ENCODE measurements around the gene IBTK. TPM values are rescaled to one million over a fixed set of nuclear protein-coding genes. Genes with fewer than 3 reads are reported as not detected.
A peak's percentile ranks its signal among the peaks of the same experiment; 100 is the strongest.
"Not testable (repeated sequence)": the region's sequence is repeated elsewhere in the genome, so short reads cannot be mapped to it uniquely, and the experiment has no call there.

Gene IBTK
- total RNA-seq, 1 donor from 2014 or later = 32.3 TPM

DNA sequence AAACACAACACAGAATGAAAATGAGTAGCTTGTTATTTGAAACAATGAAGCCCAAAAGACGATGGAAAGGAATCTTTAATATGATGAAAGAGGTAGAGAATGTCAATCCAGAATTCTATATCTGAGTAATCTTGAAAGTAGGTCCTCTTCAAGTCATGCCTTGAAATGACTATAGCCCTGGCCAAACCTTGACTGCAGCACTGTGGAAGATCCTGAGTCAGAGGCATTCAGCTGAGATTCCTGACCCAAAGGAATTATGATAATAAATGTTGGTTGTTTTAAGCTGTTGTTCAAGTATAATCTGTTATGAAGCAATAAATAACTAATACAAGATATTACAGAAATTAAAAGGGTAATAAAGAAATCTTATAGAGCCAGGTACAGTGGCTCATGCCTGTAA lies 64.8 kb downstream of the IBTK start:
- peak in 1 of 2 donors; percentile 15 for DNase-seq (ENCODE audit: low read depth in 2 of 2)

DNA sequence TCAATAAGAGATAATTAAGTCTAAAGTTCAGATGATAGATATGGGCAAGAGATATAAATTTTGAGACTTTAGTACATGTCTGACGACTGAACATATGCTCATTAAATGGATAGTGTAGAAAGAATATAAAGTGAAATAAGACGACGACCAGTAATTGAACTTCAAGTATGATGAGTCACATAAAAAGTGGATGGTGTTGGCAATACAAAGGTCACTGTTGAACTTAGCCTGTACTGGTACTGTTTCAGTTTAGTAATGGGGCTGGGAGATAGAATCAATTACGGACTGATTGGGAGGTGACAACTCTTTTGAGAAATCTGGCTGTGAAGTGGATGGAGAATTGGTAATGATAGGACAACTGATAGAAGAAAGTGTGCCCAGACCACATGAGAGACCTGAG lies 68.1 kb downstream of the IBTK start:
- no peak for DNase-seq (ENCODE audit: low read depth in 2 of 2)

DNA sequence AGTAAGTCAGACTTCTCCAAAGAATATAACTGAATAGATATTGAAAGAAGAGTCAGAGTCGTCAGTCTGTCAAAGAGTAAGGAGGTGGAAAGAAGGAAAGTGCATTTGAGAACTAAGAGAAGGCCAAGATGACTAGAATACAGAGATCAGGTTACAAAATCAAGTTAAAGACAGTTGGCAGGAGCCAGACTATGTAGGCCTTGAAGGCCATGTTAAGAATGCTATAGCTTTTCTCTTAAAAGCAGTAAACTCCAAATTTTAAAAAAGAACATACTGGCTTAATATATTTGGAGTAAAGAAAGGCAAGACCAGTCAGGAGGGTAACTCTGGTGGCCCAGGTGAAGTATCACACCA lies 68.8 kb downstream of the IBTK start:
- no peak for DNase-seq (ENCODE audit: low read depth in 2 of 2)

DNA sequence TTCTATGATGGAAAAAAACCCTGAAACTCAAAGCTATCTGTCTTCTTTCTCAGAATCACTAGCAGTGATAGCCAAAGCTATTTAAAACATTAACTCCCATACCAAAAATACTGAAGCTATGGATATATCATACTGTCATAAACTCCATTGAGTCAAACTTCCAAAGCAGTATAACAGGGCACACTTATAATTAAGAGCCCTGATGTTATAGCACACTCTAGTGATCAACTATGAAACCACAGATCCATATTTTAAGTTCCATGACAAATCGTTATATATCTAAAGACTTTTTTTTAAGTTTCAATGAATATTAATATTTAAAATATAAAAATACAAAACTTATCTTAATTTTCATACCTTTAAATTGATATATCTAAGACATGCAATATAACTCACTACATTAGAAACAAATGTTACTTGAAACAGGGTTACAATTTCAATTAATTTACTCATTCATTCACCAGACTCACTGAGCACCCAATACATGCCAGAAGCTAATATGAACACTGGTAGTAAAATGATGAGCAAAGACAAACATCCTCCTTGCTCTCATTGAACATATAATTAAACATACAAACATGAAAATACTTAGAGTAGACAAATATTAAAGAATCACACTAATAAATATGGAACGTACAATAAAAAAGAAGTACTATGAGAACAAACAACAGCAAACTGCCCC lies 69.3 kb downstream of the IBTK start:
- DNase-seq (ENCODE audit: low read depth in 2 of 2) = peak; percentile 48 to 71

DNA sequence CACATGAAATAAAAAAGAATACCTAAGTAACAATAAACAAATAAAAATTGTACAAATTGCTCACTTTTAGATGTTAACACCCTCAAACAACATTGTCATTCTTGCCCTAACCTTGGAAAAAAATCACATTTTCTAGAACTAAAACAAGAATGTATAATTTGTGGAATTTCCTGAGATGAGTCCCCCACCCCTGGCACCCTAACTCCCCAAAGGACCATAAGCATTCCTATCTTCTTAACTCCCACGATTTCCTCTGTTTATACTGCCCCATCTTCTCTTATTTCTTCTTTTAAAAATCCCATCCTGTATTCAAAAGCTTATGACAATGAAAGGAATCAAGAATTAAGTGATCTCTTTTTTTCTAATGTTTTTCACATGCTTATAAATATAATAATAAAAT lies 70.9 kb downstream of the IBTK start:
- DNase-seq (ENCODE audit: low read depth in 2 of 2) = no peak

DNA sequence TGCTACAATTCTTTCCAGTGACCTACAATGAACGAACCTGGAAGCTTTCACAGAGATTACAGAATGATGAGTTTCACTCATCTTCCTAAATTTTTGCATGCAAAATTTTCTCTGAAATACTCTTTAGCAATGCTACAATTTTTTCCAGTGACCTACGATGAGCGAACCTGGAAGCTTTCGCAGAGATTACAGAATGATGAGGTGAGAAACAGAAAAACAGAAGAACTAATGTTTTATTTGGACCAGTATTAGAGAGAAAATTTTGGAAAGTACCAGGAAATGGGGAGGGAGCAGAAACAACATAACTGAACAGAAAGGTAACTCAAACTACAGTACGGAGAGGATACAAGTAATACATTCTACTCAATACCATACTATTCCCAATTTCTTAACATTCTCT lies 75.0 kb downstream of the IBTK start:
- DNase-seq (ENCODE audit: low read depth in 2 of 2) = no peak

DNA sequence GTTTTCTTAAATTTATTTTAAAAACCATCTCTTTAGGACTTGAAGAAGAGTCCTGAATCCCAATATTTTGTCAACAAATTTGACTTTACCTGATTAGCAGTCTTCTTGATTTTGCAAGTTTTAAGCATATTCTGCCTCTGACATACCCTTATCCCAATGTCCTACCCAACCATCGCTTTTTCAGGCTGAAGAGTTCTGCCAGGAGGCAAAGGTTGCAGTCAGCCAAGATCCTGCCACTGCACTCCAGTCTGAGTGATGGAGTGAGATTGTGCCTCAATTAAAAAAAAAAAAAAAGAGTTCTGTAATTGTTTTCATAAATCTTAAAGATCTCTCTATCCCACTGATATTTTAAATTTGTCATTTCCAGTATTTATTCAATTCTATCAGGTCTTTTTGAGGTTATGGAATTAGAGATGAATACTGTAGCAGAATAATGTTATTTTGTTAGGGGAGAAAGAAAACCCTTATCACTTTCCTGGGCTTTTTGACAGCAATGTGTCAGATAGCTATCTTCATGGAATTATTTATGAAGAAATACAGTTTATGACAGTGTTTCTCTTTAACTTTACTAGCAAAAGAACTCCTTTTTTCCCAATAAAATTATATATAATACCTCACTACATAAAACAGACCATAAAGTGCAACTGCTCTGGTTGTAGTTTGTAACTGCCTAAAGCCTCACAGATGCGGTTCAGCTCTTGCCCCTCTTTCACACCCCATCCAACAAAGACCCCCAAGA lies 78.2 kb downstream of the IBTK start:
- no peak for DNase-seq (ENCODE audit: low read depth in 2 of 2)

DNA sequence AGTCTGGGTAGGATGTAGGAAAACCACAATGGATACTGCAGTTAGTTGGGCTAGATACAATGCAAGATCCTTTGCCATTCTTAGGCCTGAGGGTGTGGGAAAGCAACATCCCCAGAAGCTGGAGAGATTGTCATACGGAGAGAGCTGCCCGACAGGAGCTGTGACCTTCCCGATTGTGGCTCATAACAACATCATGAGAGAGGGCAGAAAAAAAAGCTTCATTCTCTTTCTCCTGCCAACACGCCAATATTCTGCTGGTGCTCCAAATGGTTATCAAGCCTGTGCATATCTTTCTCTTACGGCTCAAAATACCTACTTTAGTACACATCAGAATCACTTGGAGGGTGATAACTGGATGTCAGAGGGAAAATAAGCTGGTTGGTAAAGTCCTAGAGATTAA lies 81.1 kb downstream of the IBTK start:
- no peak for DNase-seq (ENCODE audit: low read depth in 2 of 2)

DNA sequence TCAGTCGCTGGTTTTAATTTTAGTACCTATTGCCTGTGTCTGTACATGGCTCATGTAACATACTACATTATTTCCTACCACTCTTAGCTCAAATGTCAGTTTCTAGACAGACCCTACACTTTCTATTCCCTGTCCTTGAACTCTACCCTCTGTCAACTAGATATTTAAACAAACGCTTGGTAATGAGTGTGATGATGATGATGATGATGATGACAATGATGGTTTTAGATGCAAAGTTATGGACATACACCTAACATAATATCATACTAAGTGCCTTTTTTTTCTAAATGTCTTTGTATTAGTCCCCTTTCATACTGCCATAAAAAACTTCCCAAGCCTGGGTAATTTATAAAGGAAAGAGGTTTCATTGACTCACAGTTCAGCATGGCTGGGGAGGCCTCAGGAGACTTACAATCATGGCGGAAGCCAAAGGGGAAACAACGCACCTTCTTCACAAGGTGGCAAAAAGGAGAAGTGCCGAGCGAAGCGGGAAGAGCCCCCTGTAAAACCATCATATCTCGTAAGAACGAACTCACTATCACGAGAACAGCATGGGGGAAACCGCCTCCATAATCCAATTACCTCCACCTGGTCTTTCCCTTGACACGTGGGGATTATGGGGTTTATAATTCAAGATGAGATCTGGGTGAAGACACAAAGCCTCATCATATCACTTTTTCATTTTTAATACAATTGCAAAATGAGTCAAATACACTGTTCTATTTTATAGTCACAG lies 87.1 kb downstream of the IBTK start:
- no peak for DNase-seq (ENCODE audit: low read depth in 2 of 2)

DNA sequence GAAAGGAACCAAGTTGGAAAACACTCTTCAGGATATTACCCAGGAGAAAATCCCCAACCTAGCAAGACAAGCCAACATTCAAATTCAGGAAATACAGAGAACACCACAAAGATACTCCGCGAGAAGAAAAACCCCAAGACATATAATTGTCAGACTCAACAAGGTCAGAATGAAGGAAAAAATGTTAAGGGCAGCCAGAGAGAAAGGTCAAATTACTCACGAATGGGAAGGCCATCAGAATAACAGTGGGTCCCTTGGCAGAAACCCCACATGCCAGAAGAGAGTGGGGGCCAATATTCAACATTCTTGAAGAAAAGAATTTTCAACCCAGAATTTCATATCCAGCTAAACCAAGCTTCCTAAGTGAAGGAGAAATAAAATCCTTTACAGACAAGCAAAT lies 94.8 kb downstream of the IBTK start:
- not testable (repeated sequence) for DNase-seq (ENCODE audit: low read depth in 2 of 2)

DNA sequence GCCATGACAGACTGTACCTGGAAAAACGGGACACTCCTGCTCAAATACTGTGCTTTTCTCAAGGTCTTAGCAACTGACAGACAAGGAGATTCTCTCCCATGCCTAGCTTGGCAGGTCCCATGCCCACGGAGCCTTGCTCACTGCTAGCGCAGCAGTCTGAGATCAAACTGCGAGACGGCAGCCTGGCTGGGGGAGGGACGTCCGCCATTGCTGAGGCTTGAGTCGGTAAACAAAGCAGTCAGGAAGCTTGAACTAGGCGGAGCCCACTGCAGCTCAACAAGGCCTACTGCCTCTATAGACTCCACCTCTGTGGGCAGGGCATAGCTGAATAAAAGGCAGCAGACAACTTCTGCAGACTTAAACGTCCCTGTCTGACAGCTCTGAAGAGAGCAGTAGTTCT lies 96.4 kb downstream of the IBTK start:
- DNase-seq (ENCODE audit: low read depth in 2 of 2) = not testable (repeated sequence)

DNA sequence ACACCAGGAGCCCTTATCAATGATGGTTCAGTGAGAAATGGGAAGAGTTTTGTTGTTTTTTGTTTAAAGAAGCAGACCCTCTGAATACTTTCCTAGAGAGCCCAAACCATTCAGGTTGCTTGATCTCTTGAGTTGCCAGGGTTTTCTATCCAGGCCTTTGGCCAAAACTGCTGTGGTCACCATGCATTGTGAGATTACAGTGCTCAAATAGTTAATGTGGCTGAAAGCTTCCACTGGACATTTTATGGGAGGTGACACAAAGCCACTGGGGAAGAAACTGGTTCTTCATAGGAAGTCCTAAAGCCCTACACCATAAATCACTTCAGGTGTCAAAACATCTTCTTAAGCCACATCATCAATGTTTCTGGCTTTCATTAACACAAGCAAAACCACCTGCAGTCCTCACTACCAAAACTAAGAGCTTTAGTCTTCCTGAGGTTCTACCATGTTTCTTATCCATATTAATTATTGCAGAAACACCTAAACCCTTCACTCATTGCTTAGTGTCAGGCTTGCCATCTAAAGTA lies 101.6 kb downstream of the IBTK start:
- no peak for DNase-seq (ENCODE audit: low read depth in 2 of 2)

DNA sequence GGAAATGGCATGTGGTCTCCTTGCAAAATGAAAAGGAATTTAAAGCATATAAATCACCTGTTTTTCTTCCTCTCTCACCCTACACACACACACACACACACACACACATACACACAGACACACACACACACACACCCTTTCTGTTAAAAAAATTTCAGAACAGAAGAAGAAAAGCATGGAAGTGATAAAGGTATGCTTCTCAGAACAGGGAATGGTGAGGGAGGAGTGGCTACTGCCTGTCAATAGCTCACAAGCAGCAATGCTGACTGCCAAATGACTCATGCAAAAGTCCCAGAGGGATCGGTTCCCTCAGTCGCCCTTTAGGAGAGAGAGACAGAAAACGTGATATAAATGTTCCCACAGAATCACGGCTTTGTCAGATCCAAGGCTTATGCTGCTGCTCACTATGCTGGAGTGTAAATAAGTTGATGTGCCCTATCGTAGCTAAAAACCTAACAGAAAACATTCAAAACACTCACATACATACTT lies 102.6 kb downstream of the IBTK start:
- peak; percentile 54 to 92 for DNase-seq (ENCODE audit: low read depth in 2 of 2)

DNA sequence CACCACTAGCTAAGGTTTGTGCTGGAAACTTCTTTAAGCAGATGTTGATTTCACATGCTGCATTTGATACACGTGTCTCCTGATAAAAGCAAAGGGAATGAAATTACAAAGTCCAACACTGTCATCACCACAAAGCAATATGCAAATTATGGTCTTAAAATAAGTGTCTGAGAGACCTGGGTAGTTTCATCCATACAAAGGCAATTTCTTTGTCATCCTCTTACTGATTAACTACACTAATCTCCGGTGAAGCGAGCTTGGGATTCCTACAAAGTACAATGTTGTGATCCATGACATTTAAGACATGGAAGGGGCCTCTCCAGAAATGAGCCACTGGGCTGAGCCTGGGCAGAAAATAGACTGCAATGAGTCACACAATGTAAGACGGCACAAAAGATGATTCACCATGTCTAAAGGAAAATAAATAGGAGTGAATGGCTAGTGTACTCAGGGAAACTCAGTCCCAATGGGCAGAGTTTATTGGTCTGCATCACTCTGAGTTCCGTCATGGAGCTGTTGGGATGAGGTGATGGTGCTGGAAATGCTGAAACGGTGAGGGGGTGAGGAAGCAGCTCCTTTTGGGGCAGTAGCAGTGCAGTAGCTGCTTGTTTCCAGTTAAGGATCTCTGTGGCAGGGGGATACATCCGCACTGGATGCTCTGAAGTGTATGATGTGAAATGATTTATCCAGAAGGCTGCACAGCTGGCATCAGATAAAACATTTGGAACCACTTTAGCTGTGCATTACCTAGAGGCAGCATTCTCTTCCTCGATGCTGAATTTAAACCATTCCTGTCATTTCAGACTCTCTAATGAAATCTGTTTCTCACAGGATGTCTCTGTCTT lies 103.3 kb downstream of the IBTK start:
- peak; percentile 1 to 95 for DNase-seq (ENCODE audit: low read depth in 2 of 2)

DNA sequence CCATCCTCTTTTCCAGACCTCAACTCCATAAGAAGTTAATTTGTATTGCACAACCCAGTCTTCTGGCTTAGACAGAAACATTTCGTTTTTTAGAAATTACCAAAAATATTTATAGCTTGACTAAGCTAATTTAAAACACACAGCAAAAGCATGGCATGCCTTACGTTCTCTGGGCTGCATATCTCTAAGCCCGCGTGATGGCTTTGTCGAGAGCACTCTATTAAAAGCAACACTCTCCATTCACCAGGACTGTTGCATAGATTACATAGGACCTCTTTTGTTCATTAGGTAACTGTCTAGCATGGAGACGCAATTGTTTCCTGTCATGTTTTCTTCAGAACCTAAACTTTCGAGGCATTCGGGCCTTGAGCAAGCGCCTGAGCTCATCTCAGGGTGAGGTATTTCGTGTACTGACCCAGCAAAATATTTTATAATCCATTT lies 104.5 kb downstream of the IBTK start:
- no peak for DNase-seq (ENCODE audit: low read depth in 2 of 2)

DNA sequence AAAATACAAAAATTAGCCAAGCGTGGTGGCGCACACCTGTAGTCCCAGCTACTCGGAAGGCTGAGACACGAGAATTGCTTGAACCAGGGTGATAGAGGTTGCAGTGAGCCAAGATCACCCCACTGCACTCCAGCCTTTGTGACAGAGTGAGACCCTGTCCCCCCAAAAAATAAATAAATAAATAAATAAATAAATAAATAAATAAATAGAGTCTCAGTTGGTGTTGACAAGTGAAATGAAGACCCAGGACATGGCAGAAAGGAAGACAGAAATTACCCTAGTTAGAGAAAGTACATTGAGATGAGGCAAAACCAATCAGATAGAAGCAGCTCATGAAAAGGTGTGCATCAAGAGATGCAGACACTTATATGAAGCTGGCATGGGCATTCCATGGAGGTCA lies 105.0 kb downstream of the IBTK start:
- DNase-seq (ENCODE audit: low read depth in 2 of 2) = no peak

DNA sequence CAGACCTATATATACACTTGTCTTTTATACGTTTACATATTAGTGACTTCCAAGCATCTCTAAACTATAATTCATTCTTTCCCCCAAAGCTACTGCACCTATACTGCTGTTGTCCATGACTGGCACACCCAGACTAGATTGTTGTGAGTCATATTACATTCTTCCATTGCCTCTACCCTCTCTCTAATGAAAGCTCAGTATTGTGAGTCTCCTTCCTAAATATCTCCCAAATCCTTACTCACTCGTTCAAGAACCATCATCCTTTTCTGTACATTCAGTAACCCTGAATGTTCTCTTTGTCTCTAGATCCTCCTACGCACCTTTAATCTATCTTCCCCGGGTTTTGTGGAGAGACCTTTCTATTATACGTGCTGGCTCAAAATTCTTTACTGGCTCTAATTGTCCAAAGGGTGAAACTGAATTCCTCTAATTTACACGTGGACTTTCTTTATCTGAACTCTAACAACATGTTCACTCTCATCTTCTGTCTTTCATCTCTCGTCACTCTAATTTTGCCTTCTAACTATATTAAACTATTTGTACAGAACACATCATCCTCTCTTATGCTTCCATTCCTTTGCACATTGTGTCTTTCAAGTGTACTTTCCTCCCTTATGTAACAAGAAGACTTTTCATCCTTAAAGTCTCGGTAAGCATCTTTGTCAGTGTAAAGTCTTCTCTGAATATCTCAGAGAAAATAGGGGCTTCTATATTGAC lies 109.3 kb downstream of the IBTK start:
- DNase-seq (ENCODE audit: low read depth in 2 of 2) = no peak

DNA sequence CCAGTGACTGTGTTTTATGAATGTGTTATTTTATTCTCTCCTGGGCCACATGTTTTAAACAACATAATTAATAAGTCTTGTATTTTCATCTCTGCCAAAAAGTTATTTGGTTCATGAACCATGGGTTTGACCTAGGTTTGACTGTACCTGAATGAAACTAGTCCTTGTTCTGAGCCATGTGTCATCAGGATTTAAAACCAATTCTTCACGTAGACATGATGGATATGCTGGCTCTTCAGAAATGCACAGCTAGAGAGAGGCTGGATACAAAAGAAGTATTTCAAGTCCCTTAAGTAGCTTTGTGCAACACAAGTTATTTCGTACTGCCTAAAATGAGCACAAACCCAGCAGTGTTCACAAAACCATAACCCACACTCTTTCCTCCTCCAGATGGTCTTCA lies 116.1 kb downstream of the IBTK start:
- no peak for DNase-seq (ENCODE audit: low read depth in 2 of 2)

DNA sequence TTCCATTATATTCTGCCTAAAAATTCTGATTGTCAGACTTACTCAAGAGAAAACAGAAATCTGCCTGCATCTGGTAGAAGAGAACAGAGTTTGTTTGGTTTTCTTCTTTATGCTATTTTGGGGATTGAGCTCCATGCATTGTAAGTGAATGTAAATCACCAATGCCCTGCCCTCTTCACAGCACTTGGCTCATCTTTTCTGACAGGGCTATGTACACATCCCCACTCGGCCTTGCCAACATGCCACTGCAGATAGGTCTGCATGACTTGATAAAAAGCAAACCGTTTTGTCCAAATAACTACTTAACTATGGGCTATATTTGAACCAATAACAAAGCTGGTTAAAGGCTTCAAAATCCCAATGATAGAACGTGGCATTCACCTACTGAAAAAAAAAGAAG lies 117.7 kb downstream of the IBTK start:
- DNase-seq (ENCODE audit: low read depth in 2 of 2) = no peak

DNA sequence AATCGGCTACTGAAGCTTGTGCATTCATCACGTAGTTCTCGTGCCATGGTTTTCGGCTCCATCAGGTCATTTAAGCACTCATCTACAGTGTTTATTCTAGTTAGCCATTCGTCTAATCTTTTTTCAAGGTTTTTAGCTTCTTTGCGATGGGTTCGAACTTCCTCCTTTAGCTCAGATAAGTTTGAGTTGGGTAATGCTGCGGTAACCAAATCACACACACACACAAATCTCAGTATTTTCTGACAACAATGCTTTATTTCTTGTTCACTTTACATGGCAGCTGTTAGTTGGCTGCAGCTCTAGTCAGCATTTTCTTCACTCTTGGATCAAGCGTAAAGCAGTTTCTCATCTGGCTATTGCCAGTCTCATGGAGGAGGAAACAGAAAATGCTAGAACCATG lies 118.6 kb downstream of the IBTK start:
- not testable (repeated sequence) for DNase-seq (ENCODE audit: low read depth in 2 of 2)

DNA sequence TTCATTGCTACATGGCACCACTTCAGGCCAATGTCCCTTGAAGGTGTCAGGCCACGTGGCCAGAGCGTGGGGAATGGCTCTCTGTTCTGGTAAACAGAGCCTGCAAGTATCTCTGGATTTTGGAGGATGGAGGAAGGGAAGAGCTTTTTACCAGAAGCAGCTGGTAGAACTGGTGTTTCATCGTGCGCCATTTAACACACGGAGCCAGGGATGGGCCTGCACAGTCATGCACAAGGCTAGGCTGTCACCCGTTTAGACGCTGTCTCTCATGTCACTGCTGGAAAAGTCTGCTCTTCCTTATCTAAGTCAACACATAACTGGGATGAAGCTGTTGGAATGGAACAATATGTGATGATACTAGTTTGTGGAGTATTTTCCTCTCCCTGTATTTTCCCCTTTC lies 123.9 kb downstream of the IBTK start:
- DNase-seq (ENCODE audit: low read depth in 2 of 2) = no peak

All from lung microvascular endothelial cell (primary cell).